RWPE1 (cell line): ENCODE data around the gene QKI.

Experiments
- CTCF ChIA-PET: fragments of 350-600 bp; sonication (Branson Sonifier 250); formaldehyde crosslinking; extraction: SDS; loops from one replicate; lab custom pipeline; 2021; lab: Yijun Ruan, JAX
- POLR2A ChIA-PET: fragments of 400-600 bp; formaldehyde crosslinking; extraction: SDS; loops from one replicate; lab custom pipeline; 2020; ENCODE audit warnings: antibody characterized with exemption; ENCODE audit not compliant: low non-redundant PET; lab: Yijun Ruan, JAX
- DNase-seq: peaks from one replicate; pipeline ENCODE4 v3.0.0; 2012; ENCODE audit warnings: low spot score
- H3K27ac ChIP-seq: fragments of 450-650 bp; 2 replicates; pipeline ENCODE4 v1.5.1; 2017
- TF ChIP-seq, protein P1 (sequence below): fragments of 450-650 bp; conservative IDR thresholded peaks from 2 replicates; pipeline ENCODE4 v1.5.1; 2017; ENCODE audit warnings: low read depth, mild to moderate bottlenecking

QKI gene

GRCh38 chr6:163395122-163395830 is 19.2 kb upstream of the QKI start:
- DNase-seq, result no peak
- POLR2A ChIA-PET, result no interaction called here
- CTCF ChIA-PET, result no interaction called here
- TF ChIP-seq, protein P1, sequence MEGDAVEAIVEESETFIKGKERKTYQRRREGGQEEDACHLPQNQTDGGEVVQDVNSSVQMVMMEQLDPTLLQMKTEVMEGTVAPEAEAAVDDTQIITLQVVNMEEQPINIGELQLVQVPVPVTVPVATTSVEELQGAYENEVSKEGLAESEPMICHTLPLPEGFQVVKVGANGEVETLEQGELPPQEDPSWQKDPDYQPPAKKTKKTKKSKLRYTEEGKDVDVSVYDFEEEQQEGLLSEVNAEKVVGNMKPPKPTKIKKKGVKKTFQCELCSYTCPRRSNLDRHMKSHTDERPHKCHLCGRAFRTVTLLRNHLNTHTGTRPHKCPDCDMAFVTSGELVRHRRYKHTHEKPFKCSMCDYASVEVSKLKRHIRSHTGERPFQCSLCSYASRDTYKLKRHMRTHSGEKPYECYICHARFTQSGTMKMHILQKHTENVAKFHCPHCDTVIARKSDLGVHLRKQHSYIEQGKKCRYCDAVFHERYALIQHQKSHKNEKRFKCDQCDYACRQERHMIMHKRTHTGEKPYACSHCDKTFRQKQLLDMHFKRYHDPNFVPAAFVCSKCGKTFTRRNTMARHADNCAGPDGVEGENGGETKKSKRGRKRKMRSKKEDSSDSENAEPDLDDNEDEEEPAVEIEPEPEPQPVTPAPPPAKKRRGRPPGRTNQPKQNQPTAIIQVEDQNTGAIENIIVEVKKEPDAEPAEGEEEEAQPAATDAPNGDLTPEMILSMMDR, result no peak
- H3K27ac ChIP-seq, result no peak overlapping the region

DNA sequence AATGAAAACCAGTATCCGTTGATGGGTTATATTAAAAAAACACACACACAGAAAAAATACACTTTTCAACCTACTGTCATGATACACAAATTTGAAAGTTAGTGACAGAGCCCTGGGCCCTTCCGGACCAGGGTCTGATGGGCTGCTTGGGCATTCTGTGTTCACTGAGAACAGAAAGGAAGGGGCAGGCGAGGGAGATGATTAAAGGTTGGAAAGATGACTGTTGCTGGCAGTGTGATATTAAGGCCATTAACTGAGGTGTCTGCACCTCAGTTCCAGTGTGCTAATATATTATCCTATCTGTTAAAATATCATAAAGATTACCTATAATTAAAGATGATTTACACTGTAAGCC is 18.7 kb upstream of the QKI start:
- no peak for DNase-seq
- no peak overlapping the region for H3K27ac ChIP-seq
- TF ChIP-seq, protein P1, result no peak
- ChIA-PET POLR2A (no interaction called here), CTCF (no interaction called here)

GRCh38 chr6:163397326-163397725 is 17.2 kb upstream of the QKI start:
- TF ChIP-seq, protein P1, result no peak
- no peak overlapping the region for H3K27ac ChIP-seq
- ChIA-PET CTCF (no interaction called here), POLR2A (no interaction called here)
- DNase-seq, result no peak

DNA sequence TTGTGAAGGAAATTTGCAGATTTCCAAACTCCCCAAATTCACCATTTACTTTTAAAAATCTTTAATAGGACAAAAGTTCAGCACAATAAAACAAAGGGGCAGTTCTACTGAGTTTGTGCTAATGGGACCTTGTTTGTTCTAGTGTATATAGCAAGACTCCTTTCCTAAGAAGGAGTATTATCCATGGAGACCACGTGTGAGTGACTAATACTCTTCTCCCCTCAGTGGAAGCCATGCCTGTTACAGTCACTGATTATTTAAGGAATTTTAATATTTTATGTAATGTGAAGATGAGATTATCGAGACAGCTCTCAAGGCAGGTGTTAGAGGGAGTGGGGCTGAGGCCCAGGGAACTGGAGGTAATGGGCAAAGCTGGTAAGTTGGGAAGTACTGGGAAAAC is 16.4 kb upstream of the QKI start:
- CTCF ChIA-PET, result no interaction called here
- TF ChIP-seq, protein P1, result no peak
- POLR2A ChIA-PET, result no interaction called here
- DNase-seq, result no peak
- H3K27ac ChIP-seq, result no peak overlapping the region

GRCh38 chr6:163398815-163399214 is 15.7 kb upstream of the QKI start:
- ChIA-PET POLR2A (no interaction called here), CTCF (no interaction called here)
- no peak overlapping the region for H3K27ac ChIP-seq
- TF ChIP-seq, protein P1, result no peak
- no peak for DNase-seq

DNA sequence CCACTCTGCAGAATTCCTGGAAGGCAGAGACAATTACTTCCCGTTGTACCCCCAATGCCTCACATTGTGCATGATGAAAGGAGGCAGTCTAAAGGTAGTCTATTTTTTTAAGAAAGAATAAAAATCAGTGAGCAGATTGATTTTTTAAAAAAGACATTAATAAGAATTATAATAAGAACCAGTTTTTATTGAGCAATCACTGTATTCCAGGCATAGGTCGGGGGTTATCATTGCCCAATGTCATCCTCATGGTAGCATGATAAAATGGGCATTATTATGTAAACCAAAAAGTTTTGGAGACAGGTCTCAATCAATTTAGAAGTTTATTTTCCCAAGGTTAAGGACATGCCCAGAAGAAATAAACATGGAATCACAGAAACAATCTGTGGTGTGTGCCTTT is 14.0 kb upstream of the QKI start:
- ChIA-PET POLR2A (no interaction called here), CTCF (no interaction called here)
- DNase-seq, result no peak
- H3K27ac ChIP-seq, result no peak overlapping the region
- TF ChIP-seq, protein P1, result no peak
